ENCODE data around the gene MDC1.
"Not testable (repeated sequence)": the region's sequence is repeated elsewhere in the genome, so short reads cannot be mapped to it uniquely, and the experiment has no call there.

MDC1 gene

DNA sequence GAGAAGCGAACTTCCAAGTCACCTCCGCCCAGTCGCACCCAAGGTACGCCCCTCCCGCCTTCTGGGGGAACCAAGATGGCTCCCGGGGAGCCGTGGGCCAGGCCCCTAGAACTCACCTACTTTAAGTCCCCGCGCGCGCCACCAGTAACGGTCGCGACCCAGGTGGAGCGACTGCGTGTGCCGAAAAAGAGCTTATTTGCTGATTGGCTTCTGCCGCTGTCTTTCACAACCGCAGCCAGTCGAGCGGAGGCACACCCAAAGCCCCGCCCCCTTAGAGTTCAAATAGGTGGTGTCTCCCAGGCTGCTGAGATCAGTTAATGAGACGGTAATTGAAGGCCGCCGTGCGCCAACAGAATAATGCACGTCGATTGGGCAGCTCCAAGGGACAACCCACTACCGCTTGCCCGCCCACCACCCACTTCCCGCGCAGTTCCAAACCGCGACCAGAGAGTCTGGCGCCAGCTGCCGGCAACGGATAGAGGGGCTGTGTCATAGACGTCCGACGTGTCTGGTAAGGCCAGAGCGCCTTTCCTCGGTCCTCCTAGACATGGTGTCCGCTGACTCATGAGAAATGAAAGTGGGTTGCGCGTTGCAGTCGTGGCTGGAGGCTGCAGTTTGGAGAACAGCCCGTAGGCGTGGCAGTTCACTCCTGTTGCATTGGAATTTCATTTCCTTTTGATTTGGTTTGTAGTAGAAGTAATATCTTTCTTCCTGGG lies at the start of gene MDC1:
Gene MDC1 (minus strand): TSS at position 153 of the 716 bp plus-strand sequence. CDS start 2,106 bp downstream, outside the sequence.
- DNase-seq (ENCODE audit: low read depth in 2 of 2) = peak; percentile 100
- H3K4me3 ChIP-seq (replicated peaks in 1 of 2; ENCODE audit: low read depth in 2 of 2, low read length in 2 of 2) = peak within 1 kb of the TSS; percentile 75 to 76
- TF ChIP-seq, protein P1, sequence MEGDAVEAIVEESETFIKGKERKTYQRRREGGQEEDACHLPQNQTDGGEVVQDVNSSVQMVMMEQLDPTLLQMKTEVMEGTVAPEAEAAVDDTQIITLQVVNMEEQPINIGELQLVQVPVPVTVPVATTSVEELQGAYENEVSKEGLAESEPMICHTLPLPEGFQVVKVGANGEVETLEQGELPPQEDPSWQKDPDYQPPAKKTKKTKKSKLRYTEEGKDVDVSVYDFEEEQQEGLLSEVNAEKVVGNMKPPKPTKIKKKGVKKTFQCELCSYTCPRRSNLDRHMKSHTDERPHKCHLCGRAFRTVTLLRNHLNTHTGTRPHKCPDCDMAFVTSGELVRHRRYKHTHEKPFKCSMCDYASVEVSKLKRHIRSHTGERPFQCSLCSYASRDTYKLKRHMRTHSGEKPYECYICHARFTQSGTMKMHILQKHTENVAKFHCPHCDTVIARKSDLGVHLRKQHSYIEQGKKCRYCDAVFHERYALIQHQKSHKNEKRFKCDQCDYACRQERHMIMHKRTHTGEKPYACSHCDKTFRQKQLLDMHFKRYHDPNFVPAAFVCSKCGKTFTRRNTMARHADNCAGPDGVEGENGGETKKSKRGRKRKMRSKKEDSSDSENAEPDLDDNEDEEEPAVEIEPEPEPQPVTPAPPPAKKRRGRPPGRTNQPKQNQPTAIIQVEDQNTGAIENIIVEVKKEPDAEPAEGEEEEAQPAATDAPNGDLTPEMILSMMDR (IDR thresholded peaks at IDR 0.05; ENCODE audit: low read depth, low read length) = peak; percentile 35

DNA sequence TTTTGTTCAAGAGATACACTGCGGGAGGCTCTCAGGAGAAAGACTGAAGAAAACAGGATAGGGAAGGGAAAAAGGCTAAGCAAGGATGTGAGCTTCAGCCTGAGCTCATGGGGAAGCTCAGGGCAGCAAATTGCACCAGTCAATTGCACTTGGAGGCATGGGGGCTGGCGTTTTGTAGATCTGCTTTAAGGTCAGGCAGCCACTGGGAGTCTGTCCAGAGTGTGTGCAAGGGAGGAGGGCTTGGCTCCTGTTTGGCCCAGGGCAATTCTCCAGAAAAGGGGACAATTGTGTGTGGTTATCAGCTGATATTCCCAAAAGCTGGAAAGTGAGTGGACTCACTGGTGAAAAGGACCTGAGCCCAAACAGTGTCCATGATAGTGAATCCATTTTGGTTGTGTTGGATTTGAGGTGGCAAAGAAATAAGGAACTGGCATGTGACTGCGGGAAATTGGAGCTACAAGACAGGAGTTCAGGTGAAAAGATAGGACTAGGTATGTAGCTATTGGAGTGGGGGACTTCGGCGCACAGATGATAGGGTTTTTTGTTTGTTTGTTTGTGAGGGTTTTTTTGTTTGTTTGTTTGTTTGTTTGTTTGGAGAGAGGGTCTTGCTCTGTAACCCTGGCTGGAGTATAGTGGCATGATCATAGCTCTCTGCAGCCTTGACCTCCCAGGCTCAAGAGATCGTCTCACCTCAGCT lies 49.5 kb upstream of the MDC1 start:
- TF ChIP-seq, protein P1 (IDR thresholded peaks at IDR 0.05; ENCODE audit: low read depth, low read length) = no peak
- no peak overlapping the region for H3K4me3 ChIP-seq (replicated peaks in 1 of 2; ENCODE audit: low read depth in 2 of 2, low read length in 2 of 2)
- no peak for DNase-seq (ENCODE audit: low read depth in 2 of 2)

DNA sequence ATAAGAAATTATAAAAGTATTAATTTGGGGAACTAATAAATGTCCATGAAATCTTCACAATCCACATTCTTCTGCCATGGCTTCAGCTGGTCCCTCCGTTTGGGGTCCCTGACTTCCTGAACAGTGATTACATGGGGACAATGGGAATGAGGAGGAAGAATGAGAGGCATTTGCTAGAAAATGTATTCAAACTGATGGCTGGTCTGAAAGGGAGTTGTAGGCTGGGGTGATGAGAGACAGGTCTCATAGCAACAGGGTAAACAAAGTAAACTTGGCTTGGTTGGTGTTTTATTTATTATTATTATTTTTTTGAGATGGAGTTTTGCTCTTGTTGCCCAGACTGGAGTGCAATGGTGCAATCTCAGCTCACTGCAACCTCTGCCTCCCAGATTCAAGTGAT lies 48.4 kb upstream of the MDC1 start:
- H3K4me3 ChIP-seq (replicated peaks in 1 of 2; ENCODE audit: low read depth in 2 of 2, low read length in 2 of 2); DNase-seq (ENCODE audit: low read depth in 2 of 2): not testable (repeated sequence)

DNA sequence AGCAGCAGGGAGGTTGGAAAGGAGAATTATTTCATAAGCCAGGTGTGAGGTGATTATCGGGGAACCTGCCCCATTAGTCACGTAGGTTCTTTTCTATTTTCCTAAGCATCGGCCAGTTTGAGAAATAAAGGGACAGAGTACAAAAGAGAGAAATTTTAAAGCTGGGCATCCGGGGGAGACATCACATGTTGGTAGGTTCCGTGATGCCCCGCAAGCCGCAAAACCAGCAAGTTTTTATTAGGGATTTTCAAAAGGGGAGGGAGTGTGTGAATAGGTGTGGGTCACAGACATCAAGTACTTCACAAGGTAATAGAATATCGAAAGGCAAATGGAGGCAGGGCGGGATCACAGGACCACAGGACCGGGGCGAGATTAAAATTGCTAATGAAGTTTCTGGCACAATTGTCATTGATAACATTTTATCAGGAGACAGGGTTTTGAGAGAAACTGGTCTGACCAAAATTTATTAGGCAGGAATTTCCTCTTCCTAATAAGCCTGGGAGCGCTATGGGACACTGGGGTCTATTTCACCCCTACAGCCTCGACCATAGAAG lies 47.5 kb upstream of the MDC1 start:
- H3K4me3 ChIP-seq (replicated peaks in 1 of 2; ENCODE audit: low read depth in 2 of 2, low read length in 2 of 2); DNase-seq (ENCODE audit: low read depth in 2 of 2): not testable (repeated sequence)

GRCh38 chr6:30763618-30764489 lies 46.8 kb upstream of the MDC1 start:
- DNase-seq (ENCODE audit: low read depth in 2 of 2) = peak; percentile 49 to 68
- TF ChIP-seq, protein P1 (IDR thresholded peaks at IDR 0.05; ENCODE audit: low read depth, low read length) = no peak
- no peak overlapping the region for H3K4me3 ChIP-seq (replicated peaks in 1 of 2; ENCODE audit: low read depth in 2 of 2, low read length in 2 of 2)

GRCh38 chr6:30763155-30763617 lies 46.1 kb upstream of the MDC1 start:
- TF ChIP-seq, protein P1 (IDR thresholded peaks at IDR 0.05; ENCODE audit: low read depth, low read length) = no peak

DNA sequence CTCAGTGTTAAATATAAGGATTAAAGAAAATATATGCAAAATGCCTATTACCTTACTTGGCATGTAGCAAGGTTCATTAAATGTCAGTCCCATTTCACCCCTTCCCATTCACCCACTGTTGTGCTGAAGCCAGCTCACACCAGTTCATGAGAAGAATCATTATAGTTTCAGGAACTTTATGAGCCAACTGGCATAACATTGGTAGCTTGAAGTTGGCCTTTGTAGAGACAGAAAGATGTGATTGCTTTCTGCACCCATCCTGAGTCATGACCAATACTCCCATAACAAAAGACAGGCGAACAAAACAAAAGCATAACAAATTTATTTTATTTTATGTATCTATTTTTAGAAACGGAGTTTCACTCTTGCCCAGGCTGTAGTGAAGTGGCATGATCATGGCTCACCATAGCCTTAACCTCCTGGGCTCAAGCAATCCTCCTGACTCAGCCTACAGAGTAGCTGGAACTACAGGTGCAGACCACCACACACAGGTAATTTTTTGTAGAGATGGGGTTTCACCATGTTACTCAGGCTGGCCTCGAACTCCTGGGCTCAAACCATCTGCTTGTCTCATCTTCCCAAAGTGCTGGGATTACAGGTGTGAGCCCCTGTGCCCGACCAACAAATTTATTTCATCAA lies 44.8 kb upstream of the MDC1 start:
- no peak for DNase-seq (ENCODE audit: low read depth in 2 of 2)
- TF ChIP-seq, protein P1 (IDR thresholded peaks at IDR 0.05; ENCODE audit: low read depth, low read length) = no peak
- H3K4me3 ChIP-seq (replicated peaks in 1 of 2; ENCODE audit: low read depth in 2 of 2, low read length in 2 of 2) = no peak overlapping the region

More at GRCh38 chr6:30763155-30763617, 46.1 kb upstream of the MDC1 start:
- no peak for DNase-seq (ENCODE audit: low read depth in 2 of 2)
- H3K4me3 ChIP-seq (replicated peaks in 1 of 2; ENCODE audit: low read depth in 2 of 2, low read length in 2 of 2) = no peak overlapping the region
